HepG2 (cell line): Measurements from ENCODE around the gene CPT1C. TPM values are rescaled to one million over a fixed set of nuclear protein-coding genes. Genes with fewer than 3 reads are reported as not detected.

Source experiments
- ELF1 ChIP-seq: sonication (generic); formaldehyde crosslinking; IDR thresholded peaks from 2 replicates; pipeline ENCODE4 v1.4.0; 2020; ENCODE audit warnings: missing genetic modification reagents
- GRHL1 ChIP-seq: sonication (generic); formaldehyde crosslinking; conservative IDR thresholded peaks from 2 replicates; pipeline ENCODE4 v1.8.0; 2022; ENCODE audit warnings: missing genetic modification reagents
- KAT8 ChIP-seq: IDR thresholded peaks from 2 replicates; pipeline ENCODE4 v1.6.1; 2016; ENCODE audit warnings: missing genetic modification reagents, missing compliant biosample characterization
- KLF6 ChIP-seq: IDR thresholded peaks from 2 replicates; pipeline ENCODE4 v1.8.0; 2016; ENCODE audit warnings: missing biosample characterization, missing genetic modification reagents
- RAD21 ChIP-seq: fragments of 450-650 bp; formaldehyde crosslinking; IDR thresholded peaks from 2 replicates; pipeline ENCODE4 v1.5.0; 2020; ENCODE audit warnings: mild to moderate bottlenecking
- THRA ChIP-seq: sonication (generic); formaldehyde crosslinking; IDR thresholded peaks from 2 replicates; pipeline ENCODE4 v1.4.0; 2020; ENCODE audit warnings: missing genetic modification reagents, borderline replicate concordance
- ZNF318 ChIP-seq: sonication (generic); formaldehyde crosslinking; IDR thresholded peaks from 2 replicates; pipeline ENCODE4 v1.4.0; 2020; ENCODE audit warnings: mild to moderate bottlenecking, missing genetic modification reagents
- ZNF770 ChIP-seq: sonication (generic); formaldehyde crosslinking; IDR thresholded peaks from 2 replicates; pipeline ENCODE4 v1.5.0; 2020; ENCODE audit warnings: mild to moderate bottlenecking, missing genetic modification reagents
- polyA plus RNA-seq, 8 experiments: library from polyadenylated mRNA; depleted of rRNA in 3 of 8; stranded (reverse) in 7 of 8; unstranded in 1 of 8; fragments of >200 nt; fragmentation: Illumina TruSeq in 4 of 8; extraction: Trizol in 4 of 8; gene quantifications; 2 replicates each; pipeline versions ENCODE4 v1.2.1 to v1.2.3, GENCODE V29; 2011 to 2016; ENCODE audit warnings: low read depth in 4 of 8, missing spikeins in 1 of 8, mixed read lengths in 1 of 8; ENCODE audit not compliant: insufficient read depth in 1 of 8
- total RNA-seq, 5 experiments: library from RNA; depleted of rRNA; stranded (reverse); fragments of >200 nt; fragmentation: Illumina TruSeq; extraction: Trizol; gene quantifications; 2 replicates each; pipeline ENCODE4 v1.2.3, GENCODE V29; 2016; ENCODE audit warnings: low read depth in 1 of 5
- TF ChIP-seq, protein P1 (sequence below): sonication (generic); formaldehyde crosslinking; IDR thresholded peaks from 2 replicates; pipeline ENCODE4 v1.4.0; 2020; ENCODE audit warnings: mild to moderate bottlenecking, missing genetic modification reagents
- TF ChIP-seq, protein P2 (sequence below): sonication (generic); formaldehyde crosslinking; IDR thresholded peaks from 2 replicates; pipeline ENCODE4 v1.8.0; 2022; ENCODE audit warnings: mild to moderate bottlenecking, missing genetic modification reagents, borderline replicate concordance

Gene CPT1C
- total and polyA plus RNA-seq, 2 of the 13 experiments (the other 11 are each of a cell fraction or from before 2014, with no cell fraction given): 0.18 TPM; not detected in 1

GRCh38 chr19:49680421-49681351 is 10.2 kb upstream of the CPT1C start (continued):
- TF ChIP-seq ZNF318 (CRISPR knock-in tag): no peak
- TF ChIP-seq, protein P1, sequence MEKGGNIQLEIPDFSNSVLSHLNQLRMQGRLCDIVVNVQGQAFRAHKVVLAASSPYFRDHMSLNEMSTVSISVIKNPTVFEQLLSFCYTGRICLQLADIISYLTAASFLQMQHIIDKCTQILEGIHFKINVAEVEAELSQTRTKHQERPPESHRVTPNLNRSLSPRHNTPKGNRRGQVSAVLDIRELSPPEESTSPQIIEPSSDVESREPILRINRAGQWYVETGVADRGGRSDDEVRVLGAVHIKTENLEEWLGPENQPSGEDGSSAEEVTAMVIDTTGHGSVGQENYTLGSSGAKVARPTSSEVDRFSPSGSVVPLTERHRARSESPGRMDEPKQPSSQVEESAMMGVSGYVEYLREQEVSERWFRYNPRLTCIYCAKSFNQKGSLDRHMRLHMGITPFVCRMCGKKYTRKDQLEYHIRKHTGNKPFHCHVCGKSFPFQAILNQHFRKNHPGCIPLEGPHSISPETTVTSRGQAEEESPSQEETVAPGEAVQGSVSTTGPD (CRISPR knock-in tag): no peak
- TF ChIP-seq, protein P2, sequence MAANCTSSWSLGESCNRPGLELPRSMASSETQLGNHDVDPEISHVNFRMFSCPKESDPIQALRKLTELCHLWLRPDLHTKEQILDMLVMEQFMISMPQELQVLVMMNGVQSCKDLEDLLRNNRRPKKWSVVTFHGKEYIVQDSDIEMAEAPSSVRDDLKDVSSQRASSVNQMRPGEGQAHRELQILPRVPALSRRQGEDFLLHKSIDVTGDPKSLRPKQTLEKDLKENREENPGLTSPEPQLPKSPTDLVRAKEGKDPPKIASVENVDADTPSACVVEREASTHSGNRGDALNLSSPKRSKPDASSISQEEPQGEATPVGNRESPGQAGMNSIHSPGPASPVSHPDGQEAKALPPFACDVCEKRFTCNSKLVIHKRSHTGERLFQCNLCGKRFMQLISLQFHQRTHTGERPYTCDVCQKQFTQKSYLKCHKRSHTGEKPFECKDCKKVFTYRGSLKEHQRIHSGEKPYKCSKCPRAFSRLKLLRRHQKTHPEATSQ: no peak
- no peak for TF ChIP-seq ZNF770 (CRISPR knock-in tag)
- peak; percentile 79 for TF ChIP-seq RAD21 (CRISPR knock-in tag)
- peak; percentile 35; the same call in 1 of the 2 replicates for TF ChIP-seq THRA (CRISPR knock-in tag)
- peak; percentile 35; the same call in 1 of the 2 replicates for TF ChIP-seq KAT8 (CRISPR knock-in tag)
- TF ChIP-seq GRHL1 (CRISPR knock-in tag): no peak
- TF ChIP-seq ELF1 (CRISPR knock-in tag): peak; percentile 29; the same call in 1 of the 2 replicates
- no peak for TF ChIP-seq KLF6 (CRISPR knock-in tag)
